Ovary (tissue), 10 donors: ENCODE data around the gene CD276. TPM values are rescaled to one million over a fixed set of nuclear protein-coding genes. Genes with fewer than 3 reads are reported as not detected.
A peak's percentile ranks its signal among the peaks of the same experiment; 100 is the strongest.
"Not testable (repeated sequence)": the region's sequence is repeated elsewhere in the genome, so short reads cannot be mapped to it uniquely, and the experiment has no call there.

Experiments used
- DNase-seq, 5 donors: peaks; one replicate each; pipeline ENCODE4 v3.0.0-alpha.2; 2019 to 2020
- H3K27ac ChIP-seq, 2 donors: fragments of 200-600 bp; one replicate each; pipeline versions ENCODE4 v1.5.1 to v1.8.0; 2019 to 2022
- H3K27me3 ChIP-seq: fragments of 200-600 bp; one replicate; pipeline ENCODE4 v1.8.0; 2022
- H3K36me3 ChIP-seq: fragments of 200-600 bp; sonication (generic); one replicate; pipeline ENCODE4 v1.5.1; 2019
- H3K4me1 ChIP-seq: one replicate; pipeline ENCODE4 v1.8.1; 2013; ENCODE audit warnings: mild to moderate bottlenecking, moderate library complexity; ENCODE audit not compliant: insufficient read depth
- H3K4me3 ChIP-seq: fragments of 200-600 bp; sonication (generic); one replicate; pipeline ENCODE4 v1.5.1; 2017
- H3K9me3 ChIP-seq, 2 donors: fragments of 200-600 bp in 1 of 2; sonication (generic) in 1 of 2; one replicate each; pipeline versions ENCODE4 v1.5.1 to v1.8.1; 2013 to 2019; ENCODE audit warnings: mild to moderate bottlenecking in 1 of 2, moderate library complexity in 1 of 2
- CTCF ChIP-seq, 3 donors: fragments of 450-650 bp in 2 of 3; fragments of 200-600 bp in 1 of 3; IDR thresholded peaks; one replicate each; pipeline versions ENCODE4 v1.5.1 to v1.8.0; 2016 to 2022; ENCODE audit warnings: antibody characterized with exemption in 3 of 3, mild to moderate bottlenecking in 1 of 3
- EP300 ChIP-seq: sonication (generic); formaldehyde crosslinking; IDR thresholded peaks from one replicate; pipeline ENCODE4 v1.6.1; 2017; ENCODE audit warnings: antibody characterized with exemption
- POLR2A ChIP-seq: fragments of 450-650 bp; IDR thresholded peaks from one replicate; pipeline ENCODE4 v1.6.1; 2017; ENCODE audit warnings: antibody characterized with exemption, mild to moderate bottlenecking, moderate library complexity
- WGBS, 3 donors: extraction: QIAGEN DNeasy Blood & Tissue Kit in 1 of 3; methylation state at CpG; one replicate each; pipeline versions ENCODE4 v1.1.5 to v1.1.7; 2013 to 2017; 5-methylcytosine and 5-hydroxymethylcytosine counted together
- intact Hi-C, 4 donors: fragments of 100-400 bp; cut with DNase I; formaldehyde crosslinking; loops; one replicate each; pipeline versions ENCODE4 v1.11.0 to v1.15.1; 2022 to 2023
- long read RNA-seq, 3 donors: library from polyadenylated mRNA in 2 of 3; unstranded in 2 of 3; transcript quantifications; one replicate each; pipeline ENCODE4 v2.0.0 and lab custom pipeline, GENCODE V29; 2021 to 2026
- polyA plus RNA-seq, 2 donors: library from polyadenylated mRNA; stranded (reverse); fragments of 200-250 nt in 1 of 2; fragments of 350-450 nt in 1 of 2; fragmentation: Illumina TruSeq in 1 of 2; extraction: RNeasy Lipid Tissue Mini Kit (QIAGEN cat#74804) in 1 of 2; gene quantifications; one replicate each; pipeline ENCODE4 v1.2.3, GENCODE V29; 2013 to 2014
- total RNA-seq, 7 donors: library from RNA; depleted of rRNA in 2 of 7; stranded (reverse); fragments of >200 nt in 2 of 7; fragmentation: NEBNext Ultra II Directional in 3 of 7; extraction: Animal tissue kit (Norgen Biotek cat#: 25700) in 3 of 7; gene quantifications; one replicate each; pipeline versions ENCODE4 v1.1.0 to v1.2.4, GENCODE V29; 2016 to 2023
- donor health status: DM: no; HTN: no; CAD: no; lungs with moderate emphysema.
- donor health status: DM: no; HTN: no; CAD: no.
- donor health status: Bipolar disorder and iron deficiency.
- donor health status: DM: yes; HTN: yes; CAD: no.
- donor health status: DM: no; HTN: no; CAD: no.
- donor health status: DM: yes; HTN: yes; CAD: no.

CD276 gene
- total RNA-seq = 10 to 100 TPM; 22.5 to 66.5 (median 53.7) TPM
- 10 to 100 TPM; 38.7 to 69.2 TPM for polyA plus RNA-seq
- long read RNA-seq, donor 1, transcript CD276-202 (10 exons, 3,469 nt) = major isoform, 9 of 43 reads
- long read RNA-seq, donor 1, partial matches to known transcripts = 20 of 43 reads
- long read RNA-seq, donor 1, other reads (novel, unspliced or antisense) = 14 of 43 reads
- long read RNA-seq, donor 2, partial matches to known transcripts = 35 of 38 reads
- long read RNA-seq, donor 2, other reads (novel, unspliced or antisense) = 0 of 38 reads
- long read RNA-seq, donor 3, transcript CD276-202 (10 exons, 3,469 nt) = major isoform, 53 of 74 reads
- long read RNA-seq, donor 3, partial matches to known transcripts = 6 of 74 reads
- long read RNA-seq, donor 3, other reads (novel, unspliced or antisense) = 12 of 74 reads

- peak; percentile 67 to 83 (median 78) for DNase-seq
- intact Hi-C loops = no loop called here
- TF ChIP-seq CTCF (IDR thresholded peaks at IDR 0.05) (no peak), POLR2A (no peak), EP300 (no peak)
- H3K9me3 ChIP-seq = no peaks in the 10 kb centered on the region
- H3K4me3 ChIP-seq = peak within 1 kb of the TSS; percentile 73
- H3K36me3 ChIP-seq = no peaks in the 10 kb centered on the region
- H3K27ac ChIP-seq = peak within 1 kb of the TSS; percentile 37 to 50
- no peaks in the 10 kb centered on the region for H3K27me3 ChIP-seq
- peaks cover 33% of the 10 kb centered on the region for H3K4me1 ChIP-seq
- WGBS, 3 donors = 0 to 1% (median 1%) methylated on average over 23 to 69 of the region's 69 CpGs
Measured at GRCh38 chr15:73683777-73684580, at the start of gene CD276. TSS of gene CD276 (plus strand) at chr15:73684383. CDS start at chr15:73699640, 15,257 bp downstream.

GRCh38 chr15:73637527-73637926 lies 46.7 kb upstream of the CD276 start:
- TF ChIP-seq EP300 (no peak), CTCF (IDR thresholded peaks at IDR 0.05) (no peak), POLR2A (no peak)
- WGBS, 3 donors = 22 to 29% (median 24%) methylated on average over 2 of the region's 2 CpGs
- intact Hi-C loops = loop anchor here in 3 of 4 donors (5.0 to 10.0 kb wide), 7 partner anchors 40 to 1365 kb away; partner anchors contain the start of genes ADPGK (in 1 of the 3) and PARP6 (in 1 of the 3)
- Histone ChIP-seq H3K27ac (no peak overlapping the region), H3K4me1 (peaks cover 2% of the 10 kb centered on the region), H3K27me3 (no peaks in the 10 kb centered on the region), H3K9me3 (no peaks in the 10 kb centered on the region), H3K36me3 (no peaks in the 10 kb centered on the region), H3K4me3 (no peak overlapping the region)
- no peak for DNase-seq

GRCh38 chr15:73639464-73639863 lies 44.7 kb upstream of the CD276 start:
- H3K36me3 ChIP-seq, DNase-seq, H3K4me3 ChIP-seq, H3K27me3 ChIP-seq, H3K4me1 ChIP-seq, H3K27ac ChIP-seq, H3K9me3 ChIP-seq: not testable (repeated sequence)
- 54 to 75% (median 66%) methylated on average over 5 of the region's 5 CpGs for WGBS, 3 donors
- intact Hi-C loops = loop anchor here in 3 of 4 donors (5.0 to 10.0 kb wide), 7 partner anchors 38 to 1367 kb away; partner anchors contain the start of genes ADPGK (in 1 of the 3) and PARP6 (in 1 of the 3)

- Histone ChIP-seq H3K9me3 (no peaks in the 10 kb centered on the region), H3K27me3 (no peaks in the 10 kb centered on the region), H3K27ac (no peak overlapping the region), H3K36me3 (no peaks in the 10 kb centered on the region), H3K4me3 (no peak overlapping the region), H3K4me1 (no peaks in the 10 kb centered on the region)
- intact Hi-C loops = no loop called here
- 62 to 66% (median 63%) methylated on average over 6 of the region's 6 CpGs for WGBS, 3 donors
- TF ChIP-seq EP300 (no peak), POLR2A (no peak), CTCF (IDR thresholded peaks at IDR 0.05) (no peak)
- DNase-seq = no peak
Measured at GRCh38 chr15:73647259-73648013, 36.7 kb upstream of the CD276 start.
